Mammary epithelial cell (primary cell): Measurements from ENCODE around the gene AUTS2.
"Not testable (repeated sequence)": the region's sequence is repeated elsewhere in the genome, so short reads cannot be mapped to it uniquely, and the experiment has no call there.

ENCODE experiments used
- CTCF ChIP-seq, 2 donors: IDR thresholded peaks in 1 of 2; conservative IDR thresholded peaks in 1 of 2; 2 replicates each; pipeline ENCODE4 v1.5.1; 2011 to 2012; ENCODE audit warnings: inconsistent platforms in 2 of 2, low read length in 2 of 2, mild to moderate bottlenecking in 2 of 2, control low read depth in 1 of 2, low read depth in 1 of 2; ENCODE audit not compliant: insufficient read depth in 1 of 2; ENCODE audit errors: extremely low read depth in 1 of 2
- EZH2 ChIP-seq: IDR thresholded peaks from 2 replicates; pipeline ENCODE4 v1.6.1; 2012; ENCODE audit warnings: low read length, inconsistent platforms, borderline replicate concordance

DNA sequence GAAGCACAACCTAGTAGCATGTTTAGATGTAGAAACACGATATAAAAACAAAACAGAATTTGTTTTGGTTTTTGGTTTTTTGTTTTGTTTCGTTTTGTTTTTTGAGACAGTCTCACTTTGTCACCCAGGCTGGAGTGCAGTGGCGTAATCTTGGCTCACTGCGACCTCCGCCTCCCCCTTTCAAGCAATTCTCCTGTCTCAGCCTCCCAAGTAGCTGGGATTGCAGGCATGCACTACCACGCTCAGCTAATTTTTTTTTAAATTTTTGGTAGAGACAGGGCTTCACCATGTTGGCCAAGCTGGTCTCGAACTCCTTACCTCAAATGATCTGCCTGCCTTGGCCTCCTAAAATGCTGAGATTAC is 1050.2 kb downstream of the AUTS2 start:
- TF ChIP-seq CTCF (conservative IDR thresholded peaks at IDR 0.05 in 1 of 2, IDR thresholded peaks at IDR 0.05 in 1 of 2; ENCODE audit: extremely low read depth in 1 of 2, insufficient read depth in 1 of 2, low read depth in 1 of 2, low read length in 2 of 2); EZH2: not testable (repeated sequence)
